ENCODE measurements around the gene STRN3. TPM values are rescaled to one million over a fixed set of nuclear protein-coding genes. Genes with fewer than 3 reads are reported as not detected.
"Not testable (repeated sequence)": the region's sequence is repeated elsewhere in the genome, so short reads cannot be mapped to it uniquely, and the experiment has no call there.

STRN3 gene
- total RNA-seq, result 10 to 100 TPM; 28.3 to 48.8 (median 38.1) TPM

GRCh38 chr14:31026077-31026449 is at the start of gene STRN3:
STRN3 (minus strand) TSS chr14:31026379; CDS start chr14:31026185, 194 bp downstream.
- TF ChIP-seq CTCF (IDR thresholded peaks at IDR 0.05) (no peak), POLR2A (IDR thresholded peaks at IDR 0.05) (no peak)
- WGBS, 2 donors, result 0% methylated on average over 1 to 4 of the region's 31 CpGs
- intact Hi-C loops (cut with DNase I; ENCODE audit: low total_unique reads), result no loop called here
- DNase-seq (ENCODE audit: low spot score in 2 of 2), result no peak
- peak within 1 kb of the TSS; percentile 87 for H3K4me3 ChIP-seq (ENCODE audit: low read depth, poor library complexity, severe bottlenecking)

GRCh38 chr14:31075144-31075543 is 49.0 kb upstream of the STRN3 start:
- H3K4me3 ChIP-seq (ENCODE audit: low read depth, poor library complexity, severe bottlenecking), result no peak overlapping the region
- no peak for DNase-seq (ENCODE audit: low spot score in 2 of 2)
- intact Hi-C loops (cut with DNase I; ENCODE audit: low total_unique reads), result no loop called here
- TF ChIP-seq POLR2A (IDR thresholded peaks at IDR 0.05), result no peak
- no peak for TF ChIP-seq CTCF (IDR thresholded peaks at IDR 0.05)
- 97 to 99% methylated on average over 2 of the region's 2 CpGs for WGBS, 2 donors

GRCh38 chr14:31071151-31071550 is 45.0 kb upstream of the STRN3 start:
- H3K4me3 ChIP-seq (ENCODE audit: low read depth, poor library complexity, severe bottlenecking), result no peak overlapping the region
- intact Hi-C loops (cut with DNase I; ENCODE audit: low total_unique reads), result no loop called here
- TF ChIP-seq POLR2A (IDR thresholded peaks at IDR 0.05) (no peak), CTCF (IDR thresholded peaks at IDR 0.05) (no peak)
- WGBS, 2 donors, result 88 to 94% methylated on average over 2 of the region's 2 CpGs
- DNase-seq (ENCODE audit: low spot score in 2 of 2), result peak in 1 of 2 donors; percentile 10

GRCh38 chr14:31070431-31070830 is 44.3 kb upstream of the STRN3 start:
- intact Hi-C loops (cut with DNase I; ENCODE audit: low total_unique reads), result no loop called here
- 91 to 100% methylated on average over 5 of the region's 5 CpGs for WGBS, 2 donors
- DNase-seq (ENCODE audit: low spot score in 2 of 2), result peak in 1 of 2 donors; percentile 23

GRCh38 chr14:31069343-31069742 is 43.2 kb upstream of the STRN3 start:
- intact Hi-C loops (cut with DNase I; ENCODE audit: low total_unique reads), result no loop called here
- DNase-seq (ENCODE audit: low spot score in 2 of 2), result no peak
- WGBS, 2 donors, result 93 to 94% methylated on average over 3 of the region's 3 CpGs
- H3K4me3 ChIP-seq (ENCODE audit: low read depth, poor library complexity, severe bottlenecking), result no peak overlapping the region
- no peak for TF ChIP-seq POLR2A (IDR thresholded peaks at IDR 0.05)
- no peak for TF ChIP-seq CTCF (IDR thresholded peaks at IDR 0.05)

More at GRCh38 chr14:31070431-31070830, 44.3 kb upstream of the STRN3 start:
- no peak overlapping the region for H3K4me3 ChIP-seq (ENCODE audit: low read depth, poor library complexity, severe bottlenecking)
- TF ChIP-seq POLR2A (IDR thresholded peaks at IDR 0.05) (no peak), CTCF (IDR thresholded peaks at IDR 0.05) (no peak)

GRCh38 chr14:31068235-31068634 is 42.1 kb upstream of the STRN3 start:
- DNase-seq (ENCODE audit: low spot score in 2 of 2), result no peak
- intact Hi-C loops (cut with DNase I; ENCODE audit: low total_unique reads), result no loop called here
- 59 to 67% methylated on average over 1 of the region's 1 CpG for WGBS, 2 donors
- H3K4me3 ChIP-seq (ENCODE audit: low read depth, poor library complexity, severe bottlenecking), result no peak overlapping the region
- TF ChIP-seq POLR2A (IDR thresholded peaks at IDR 0.05), result no peak
- no peak for TF ChIP-seq CTCF (IDR thresholded peaks at IDR 0.05)

GRCh38 chr14:31062908-31063307 is 36.7 kb upstream of the STRN3 start:
- 91% methylated on average over 8 of the region's 8 CpGs for WGBS, 2 donors
- DNase-seq (ENCODE audit: low spot score in 2 of 2); H3K4me3 ChIP-seq (ENCODE audit: low read depth, poor library complexity, severe bottlenecking); intact Hi-C loops (cut with DNase I; ENCODE audit: low total_unique reads): not testable (repeated sequence)
